ENCODE measurements around the gene FCHSD2.

The FCHSD2 gene

DNA sequence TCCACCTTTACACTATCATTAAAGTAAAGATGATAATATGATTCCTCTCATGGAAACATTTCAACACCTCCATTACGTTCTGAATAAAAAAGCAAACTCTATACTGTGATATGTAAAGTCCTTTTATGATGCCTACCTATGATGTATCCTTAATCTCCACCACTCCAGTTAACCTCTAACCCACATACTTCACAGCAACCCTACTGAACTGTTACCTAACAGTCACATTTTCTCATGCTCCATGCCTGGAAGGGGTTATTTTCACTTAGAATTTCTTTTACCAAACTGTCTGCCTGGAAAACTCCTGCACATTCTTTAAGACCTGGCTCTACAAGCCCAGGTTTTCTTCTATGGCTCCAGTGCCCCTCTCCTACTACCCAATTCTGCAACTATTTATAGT lies 129.1 kb downstream of the FCHSD2 start:
- H3K36me3 Mint-ChIP-seq (ENCODE audit: low read depth) = peaks cover 31% of the 10 kb centered on the region

DNA sequence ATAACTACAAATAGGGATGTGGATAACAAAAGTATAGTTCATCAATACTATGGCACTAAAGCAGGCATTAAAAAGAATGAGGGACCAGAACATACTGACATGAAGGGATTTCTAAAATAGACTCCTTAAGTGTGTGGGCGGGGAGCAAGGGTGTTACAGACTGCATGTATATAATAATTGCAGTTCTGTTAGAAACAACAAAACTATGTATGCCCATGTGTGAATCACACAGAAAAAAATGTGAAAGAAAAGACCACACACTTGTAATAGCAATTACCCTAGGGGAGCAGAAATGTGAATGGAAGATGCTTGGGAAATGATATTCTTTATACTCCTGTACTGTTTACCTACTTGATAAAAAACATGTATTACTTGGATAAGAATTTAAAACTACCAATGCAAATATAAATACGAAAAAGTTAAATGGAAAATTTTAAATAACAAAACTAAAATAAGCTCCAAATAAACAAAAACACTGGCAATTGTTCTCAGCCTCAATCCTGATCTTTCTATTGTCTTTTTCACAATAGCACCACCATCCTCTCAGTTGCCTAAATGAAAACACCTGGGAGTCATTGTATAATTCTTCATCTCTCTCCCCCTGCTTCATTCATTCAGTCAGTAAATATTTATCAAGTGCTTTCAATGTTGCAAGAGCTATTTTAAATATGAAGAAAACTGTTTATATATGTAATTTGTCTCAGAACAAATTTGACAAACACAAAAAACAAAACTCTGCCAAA lies 129.8 kb downstream of the FCHSD2 start:
- Mint-ChIP-seq H3K4me3 (no peak overlapping the region), H3K27me3 (no peaks in the 10 kb centered on the region), H3K4me1 (ENCODE audit: low read depth) (no peaks in the 10 kb centered on the region), H3K36me3 (ENCODE audit: low read depth) (peaks cover 31% of the 10 kb centered on the region), H3K27ac (no peak overlapping the region), H3K9me3 (peaks cover 19% of the 10 kb centered on the region)

More for the DNA sequence above, 129.1 kb downstream of the FCHSD2 start:
- peaks cover 19% of the 10 kb centered on the region for H3K9me3 Mint-ChIP-seq
- no peaks in the 10 kb centered on the region for H3K27me3 Mint-ChIP-seq
- no peak overlapping the region for H3K27ac Mint-ChIP-seq
- no peak overlapping the region for H3K4me3 Mint-ChIP-seq
- peaks cover under 1% of the 10 kb centered on the region for H3K4me1 Mint-ChIP-seq (ENCODE audit: low read depth)

DNA sequence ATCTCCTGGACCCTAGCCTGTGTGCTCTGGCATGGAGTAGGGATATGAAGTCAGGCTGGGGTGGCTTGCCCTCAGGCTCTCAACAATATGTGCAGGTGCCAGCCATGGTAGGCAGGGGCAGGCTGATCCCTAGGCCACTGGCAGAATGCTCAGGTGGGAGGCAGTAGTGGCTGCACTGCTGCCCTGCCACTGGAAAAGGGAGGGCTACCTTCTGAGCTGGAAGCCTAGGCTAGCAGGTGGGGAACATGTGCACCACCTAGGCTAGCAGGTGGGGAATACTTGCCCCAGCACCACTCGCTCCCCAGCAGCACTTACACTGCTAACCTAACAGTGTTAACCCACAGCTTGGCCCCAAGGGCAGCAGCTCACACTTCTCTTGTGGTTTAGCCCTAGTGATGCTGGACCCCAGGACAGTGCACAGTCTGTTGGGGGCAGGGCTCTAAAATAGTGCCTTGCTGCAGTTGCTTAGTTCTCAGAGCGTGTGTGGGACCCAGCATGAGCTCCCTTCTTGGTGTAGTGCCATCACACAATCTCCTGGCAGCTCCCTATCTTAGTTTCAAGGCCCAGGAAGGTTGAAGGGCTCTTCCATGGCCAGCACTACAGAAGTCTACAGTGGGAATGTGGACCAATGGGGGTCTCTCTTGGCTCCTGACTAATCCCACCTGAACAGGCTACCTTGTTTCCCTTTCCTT lies 130.8 kb downstream of the FCHSD2 start:
- Mint-ChIP-seq H3K36me3 (ENCODE audit: low read depth) (peaks cover 36% of the 10 kb centered on the region), H3K27ac (no peak overlapping the region), H3K4me1 (ENCODE audit: low read depth) (peaks cover 5% of the 10 kb centered on the region), H3K4me3 (no peak overlapping the region), H3K27me3 (no peaks in the 10 kb centered on the region), H3K9me3 (peaks cover 19% of the 10 kb centered on the region)

DNA sequence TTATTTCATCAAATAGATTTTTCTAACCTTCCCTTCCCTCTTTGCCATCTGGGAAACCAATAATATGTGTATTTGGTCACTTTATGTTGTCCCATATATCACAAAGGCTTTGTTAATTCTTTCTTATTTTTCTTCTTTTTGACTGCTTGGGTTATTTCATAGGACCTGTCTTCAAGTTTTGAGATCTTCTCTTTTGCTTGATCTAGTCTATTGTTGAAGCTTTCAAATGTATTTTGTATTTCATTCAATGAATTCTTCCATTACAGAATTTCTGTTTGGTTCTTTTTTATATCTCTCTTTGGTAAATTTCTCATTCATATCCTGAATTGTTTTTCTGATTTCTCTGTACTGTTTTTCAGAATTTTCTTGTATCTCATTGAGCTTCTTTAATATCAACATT lies 132.1 kb downstream of the FCHSD2 start:
- Mint-ChIP-seq H3K36me3 (ENCODE audit: low read depth) (peaks cover 43% of the 10 kb centered on the region), H3K27ac (no peak overlapping the region)

DNA sequence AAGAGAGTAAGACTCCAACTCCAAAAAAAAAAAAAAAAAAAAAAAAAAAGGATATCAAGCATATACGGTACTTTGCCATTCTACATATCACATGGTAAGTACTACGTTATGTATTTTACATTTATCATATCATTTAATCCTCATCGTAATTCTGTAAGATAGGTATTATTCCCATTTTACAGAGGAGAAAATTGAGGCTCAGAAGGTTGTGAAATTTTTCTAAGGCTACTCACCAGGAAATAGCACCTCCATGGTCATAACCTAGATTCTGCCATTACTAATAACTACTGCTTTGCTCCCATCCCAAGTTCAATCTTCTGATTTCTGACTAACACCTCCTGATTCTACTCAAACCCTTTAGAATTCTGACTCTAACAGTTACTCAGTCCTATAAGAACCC lies 138.0 kb downstream of the FCHSD2 start:
- H3K27me3 Mint-ChIP-seq = no peaks in the 10 kb centered on the region
- H3K36me3 Mint-ChIP-seq (ENCODE audit: low read depth) = peaks cover 31% of the 10 kb centered on the region
- peaks cover 3% of the 10 kb centered on the region for H3K9me3 Mint-ChIP-seq
- H3K4me1 Mint-ChIP-seq (ENCODE audit: low read depth) = peaks cover 17% of the 10 kb centered on the region
- H3K27ac Mint-ChIP-seq = no peak overlapping the region
- H3K4me3 Mint-ChIP-seq = no peak overlapping the region

More for the DNA sequence above, 132.1 kb downstream of the FCHSD2 start:
- peaks cover 19% of the 10 kb centered on the region for H3K9me3 Mint-ChIP-seq
- H3K4me1 Mint-ChIP-seq (ENCODE audit: low read depth) = peaks cover 10% of the 10 kb centered on the region
- no peaks in the 10 kb centered on the region for H3K27me3 Mint-ChIP-seq
- no peak overlapping the region for H3K4me3 Mint-ChIP-seq

DNA sequence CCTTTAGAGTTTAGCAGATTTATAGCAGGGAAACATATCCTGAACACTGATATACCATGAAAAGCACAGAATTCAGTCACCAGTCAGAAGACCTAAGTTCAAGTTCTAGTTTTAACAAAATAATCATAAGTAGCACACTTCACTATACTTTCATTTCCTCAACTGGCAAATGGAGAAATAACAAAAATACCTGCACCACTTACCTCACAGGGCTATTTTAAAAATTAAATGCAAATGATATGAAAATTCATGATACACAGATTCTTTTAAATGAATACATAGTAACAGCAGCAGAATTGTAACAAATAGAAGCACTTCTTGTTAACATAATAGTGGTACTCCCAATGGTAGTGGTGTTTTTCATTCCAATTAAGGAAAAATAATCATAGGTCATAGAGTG lies 139.0 kb downstream of the FCHSD2 start:
- Mint-ChIP-seq H3K27ac (peak overlapping the region; percentile 31), H3K36me3 (ENCODE audit: low read depth) (peaks cover 30% of the 10 kb centered on the region), H3K4me3 (no peak overlapping the region)

DNA sequence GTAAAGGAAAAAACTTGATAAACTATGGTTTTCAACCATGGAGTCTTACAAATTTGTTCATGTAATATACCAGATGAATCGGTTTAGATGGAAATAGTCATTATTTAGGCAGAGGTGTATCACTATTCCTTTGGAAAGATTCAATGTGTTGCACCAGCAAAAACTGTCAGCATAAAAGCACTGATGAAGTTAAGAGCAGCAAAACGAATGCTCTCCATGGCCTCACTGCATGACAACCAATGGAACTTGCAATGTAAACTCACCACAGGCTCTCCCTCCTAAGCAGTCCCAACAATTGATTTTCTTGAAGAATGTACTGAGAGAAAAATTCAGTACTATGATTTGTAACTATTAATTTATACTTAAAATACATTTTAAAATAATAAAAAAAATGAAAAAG lies 139.9 kb downstream of the FCHSD2 start:
- peaks cover 19% of the 10 kb centered on the region for H3K4me1 Mint-ChIP-seq (ENCODE audit: low read depth)

More for the DNA sequence above, 139.0 kb downstream of the FCHSD2 start:
- peaks cover 17% of the 10 kb centered on the region for H3K4me1 Mint-ChIP-seq (ENCODE audit: low read depth)
- no peaks in the 10 kb centered on the region for H3K27me3 Mint-ChIP-seq
- H3K9me3 Mint-ChIP-seq = no peaks in the 10 kb centered on the region

DNA sequence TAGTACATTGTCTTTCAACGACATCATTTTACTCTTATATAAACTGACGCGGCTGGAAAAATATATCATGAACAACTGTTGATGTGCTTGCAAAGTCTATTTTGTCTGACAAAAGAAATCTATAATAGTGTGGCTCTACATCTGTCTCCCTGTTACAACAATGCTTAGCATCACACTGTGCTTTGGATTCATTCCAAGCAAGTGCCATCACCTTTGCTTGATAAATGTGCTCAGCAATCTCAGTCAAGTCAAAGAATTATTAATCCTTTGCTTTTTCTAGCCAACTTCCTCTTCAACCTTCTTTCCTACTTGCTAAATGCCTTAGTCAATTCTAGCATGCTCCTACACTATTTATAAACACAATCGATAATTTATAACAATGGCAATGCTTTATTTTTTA lies 140.5 kb downstream of the FCHSD2 start:
- peaks cover 24% of the 10 kb centered on the region for H3K4me1 Mint-ChIP-seq (ENCODE audit: low read depth)
- no peak overlapping the region for H3K4me3 Mint-ChIP-seq
- peaks cover 28% of the 10 kb centered on the region for H3K36me3 Mint-ChIP-seq (ENCODE audit: low read depth)
- H3K27ac Mint-ChIP-seq = no peak overlapping the region
- no peaks in the 10 kb centered on the region for H3K27me3 Mint-ChIP-seq
- no peaks in the 10 kb centered on the region for H3K9me3 Mint-ChIP-seq

More for the DNA sequence above, 139.9 kb downstream of the FCHSD2 start:
- peaks cover 30% of the 10 kb centered on the region for H3K36me3 Mint-ChIP-seq (ENCODE audit: low read depth)
- no peaks in the 10 kb centered on the region for H3K27me3 Mint-ChIP-seq
- no peaks in the 10 kb centered on the region for H3K9me3 Mint-ChIP-seq
- no peak overlapping the region for H3K27ac Mint-ChIP-seq
- H3K4me3 Mint-ChIP-seq = no peak overlapping the region

DNA sequence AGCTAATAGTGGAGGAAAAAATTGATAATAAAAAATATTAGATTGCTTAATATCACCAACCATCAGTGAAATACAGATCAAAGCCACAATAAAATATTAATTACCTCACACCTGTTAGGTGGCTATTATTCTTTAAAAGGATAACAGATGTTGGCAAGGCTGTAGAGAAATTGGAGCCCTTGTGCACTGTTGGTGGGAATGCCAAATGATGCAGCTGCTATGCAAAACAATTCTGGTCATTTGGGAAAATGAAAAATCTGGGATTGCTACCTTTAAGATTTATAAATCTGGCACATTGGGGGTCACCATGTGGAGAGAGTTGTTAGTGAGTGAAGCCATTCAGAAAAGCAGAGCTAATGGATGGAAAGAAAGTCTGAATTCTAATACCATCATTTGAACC lies 143.4 kb downstream of the FCHSD2 start:
- Mint-ChIP-seq H3K4me1 (ENCODE audit: low read depth) (peaks cover 8% of the 10 kb centered on the region), H3K27me3 (no peaks in the 10 kb centered on the region), H3K4me3 (no peak overlapping the region), H3K9me3 (no peaks in the 10 kb centered on the region), H3K36me3 (ENCODE audit: low read depth) (peaks cover 18% of the 10 kb centered on the region), H3K27ac (no peak overlapping the region)

DNA sequence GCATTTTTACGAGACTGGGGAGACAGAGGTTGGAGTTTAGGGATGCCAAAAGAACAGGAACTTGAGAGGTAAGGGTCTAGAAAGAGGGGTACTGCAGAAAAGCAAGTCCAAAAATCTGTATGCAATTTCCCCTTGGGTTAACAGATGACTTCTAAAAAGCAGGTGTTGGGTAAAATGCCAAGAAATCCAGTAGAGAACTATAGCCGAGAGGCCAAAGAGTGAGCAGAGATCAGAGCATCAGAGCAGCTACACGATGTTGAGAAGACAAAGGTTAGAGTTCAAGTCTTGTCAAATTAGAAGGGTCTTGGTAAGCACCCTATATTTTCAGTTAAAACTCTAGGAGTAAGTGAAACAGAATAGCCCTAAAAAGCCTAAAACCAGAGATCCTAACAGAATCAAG lies 145.2 kb downstream of the FCHSD2 start:
- H3K27ac Mint-ChIP-seq = no peak overlapping the region
- H3K27me3 Mint-ChIP-seq = no peaks in the 10 kb centered on the region

DNA sequence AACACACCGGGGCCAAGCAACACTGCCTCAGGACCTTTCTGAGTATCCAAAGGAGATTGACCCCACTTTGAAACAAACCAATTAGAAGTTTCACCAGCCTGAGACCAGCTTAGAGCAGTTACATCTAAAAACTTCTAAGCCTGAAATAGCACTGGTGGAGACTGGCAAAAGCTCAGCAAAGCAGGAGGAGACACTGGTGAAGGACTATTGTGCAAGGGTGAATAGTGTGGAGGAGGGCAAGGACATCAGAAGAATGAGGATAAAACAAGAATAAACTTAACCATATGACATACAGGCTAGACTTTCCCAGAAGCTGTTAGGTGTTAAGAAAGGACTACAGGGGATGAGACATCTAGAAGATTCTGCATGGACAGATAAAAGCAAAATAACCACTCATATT lies 152.4 kb downstream of the FCHSD2 start:
- Mint-ChIP-seq H3K27me3 (no peaks in the 10 kb centered on the region), H3K4me3 (no peak overlapping the region), H3K4me1 (ENCODE audit: low read depth) (peaks cover 26% of the 10 kb centered on the region), H3K36me3 (ENCODE audit: low read depth) (peaks cover 24% of the 10 kb centered on the region), H3K9me3 (no peaks in the 10 kb centered on the region), H3K27ac (no peak overlapping the region)

More for the DNA sequence above, 145.2 kb downstream of the FCHSD2 start:
- H3K4me3 Mint-ChIP-seq = no peak overlapping the region
- H3K9me3 Mint-ChIP-seq = no peaks in the 10 kb centered on the region
- H3K36me3 Mint-ChIP-seq (ENCODE audit: low read depth) = peaks cover 13% of the 10 kb centered on the region
- H3K4me1 Mint-ChIP-seq (ENCODE audit: low read depth) = peaks cover 8% of the 10 kb centered on the region

DNA sequence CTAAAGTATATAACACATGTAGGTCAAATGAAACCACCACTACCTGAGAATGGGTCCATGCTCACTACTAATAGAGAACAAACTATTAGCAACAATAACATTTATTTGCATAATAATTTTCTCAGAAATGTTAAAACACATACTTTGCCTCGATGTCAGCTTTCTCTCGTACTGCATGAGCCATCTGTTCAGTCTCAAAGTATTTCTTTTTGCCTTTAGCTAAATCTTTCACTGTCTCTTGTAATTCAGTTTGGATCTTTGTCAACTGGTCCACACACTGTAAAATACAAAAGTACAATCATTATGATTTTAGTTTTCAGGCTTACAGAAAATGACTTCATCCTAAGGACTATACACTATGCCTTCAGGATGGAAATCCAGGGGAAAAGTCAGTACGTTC lies 153.3 kb downstream of the FCHSD2 start:
- no peak overlapping the region for H3K27ac Mint-ChIP-seq
- no peak overlapping the region for H3K4me3 Mint-ChIP-seq
- no peaks in the 10 kb centered on the region for H3K9me3 Mint-ChIP-seq
- H3K36me3 Mint-ChIP-seq (ENCODE audit: low read depth) = peaks cover 20% of the 10 kb centered on the region
- H3K4me1 Mint-ChIP-seq (ENCODE audit: low read depth) = peaks cover 33% of the 10 kb centered on the region
- no peaks in the 10 kb centered on the region for H3K27me3 Mint-ChIP-seq

DNA sequence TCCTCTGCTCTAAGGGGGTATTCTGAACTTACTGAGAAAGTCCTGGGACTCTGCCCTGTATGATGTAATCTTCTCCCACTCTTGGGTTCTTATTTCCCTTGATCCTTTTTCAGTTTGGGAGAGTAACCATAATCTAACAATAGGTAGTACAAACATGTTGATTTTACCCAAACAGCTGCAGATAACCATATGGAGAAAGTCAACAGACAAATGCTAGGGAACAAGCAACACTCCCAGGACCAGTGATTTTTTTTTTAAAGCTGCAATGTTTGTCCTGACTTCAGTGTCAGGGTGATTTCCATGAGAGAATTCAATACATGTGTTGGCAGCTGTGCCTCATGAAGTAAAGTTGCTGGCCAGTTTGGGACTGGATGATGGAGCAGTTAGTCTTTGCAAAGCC lies 156.5 kb downstream of the FCHSD2 start:
- Mint-ChIP-seq H3K4me3 (no peak overlapping the region), H3K27me3 (no peaks in the 10 kb centered on the region), H3K36me3 (ENCODE audit: low read depth) (peaks cover 34% of the 10 kb centered on the region), H3K9me3 (no peaks in the 10 kb centered on the region), H3K4me1 (ENCODE audit: low read depth) (peaks cover 45% of the 10 kb centered on the region), H3K27ac (no peak overlapping the region)

DNA sequence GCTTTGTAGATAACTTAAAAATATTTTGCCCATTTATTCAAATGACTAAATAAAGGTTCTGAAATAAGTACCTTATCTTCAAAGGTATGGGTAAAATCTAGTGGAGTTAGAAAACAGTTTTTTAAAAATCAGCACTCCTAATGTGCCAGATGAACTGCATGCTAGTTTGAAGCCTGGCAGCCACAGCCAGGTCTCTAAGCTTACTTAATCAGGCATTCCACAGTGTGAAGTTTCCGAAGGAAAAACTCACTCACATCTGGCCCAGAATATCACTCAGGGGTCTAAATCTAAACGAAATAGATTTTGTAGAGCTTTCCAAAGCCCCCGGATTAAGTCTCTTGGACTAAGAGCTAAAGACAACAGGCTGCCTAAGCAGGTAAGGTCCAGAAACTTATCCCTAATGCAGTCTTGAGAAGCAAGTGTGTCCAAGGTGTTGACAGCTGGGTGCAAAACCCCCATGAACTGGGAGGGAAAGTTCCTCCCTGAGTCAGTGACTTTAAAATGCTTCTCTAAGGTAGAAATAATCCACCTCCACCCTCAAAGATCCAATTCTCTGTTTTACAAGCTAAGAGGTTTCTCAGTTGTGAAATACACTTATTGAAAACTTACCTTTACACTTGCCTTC lies 157.6 kb downstream of the FCHSD2 start:
- H3K4me1 Mint-ChIP-seq (ENCODE audit: low read depth) = peaks cover 37% of the 10 kb centered on the region
- H3K4me3 Mint-ChIP-seq = no peak overlapping the region
- no peaks in the 10 kb centered on the region for H3K9me3 Mint-ChIP-seq
- H3K27me3 Mint-ChIP-seq = no peaks in the 10 kb centered on the region
- H3K36me3 Mint-ChIP-seq (ENCODE audit: low read depth) = peaks cover 43% of the 10 kb centered on the region
- no peak overlapping the region for H3K27ac Mint-ChIP-seq

DNA sequence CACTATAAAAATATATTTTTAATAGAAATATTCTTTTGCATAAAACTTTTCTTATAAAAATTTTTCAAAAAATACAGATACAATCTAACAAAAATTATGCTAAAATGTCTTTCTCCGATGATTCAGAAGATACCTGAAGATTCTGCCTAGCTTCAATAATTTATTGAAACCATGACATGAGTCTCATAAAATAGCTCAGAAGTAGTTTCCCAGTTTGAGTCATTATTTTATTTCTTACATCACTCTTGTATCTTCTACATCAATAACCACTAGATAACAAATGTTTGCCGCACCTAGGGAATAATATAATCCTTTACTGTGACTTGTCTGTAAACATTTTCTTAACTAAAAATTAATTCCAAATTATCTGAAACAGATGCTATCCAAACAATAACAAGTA lies 158.6 kb downstream of the FCHSD2 start:
- no peak overlapping the region for H3K4me3 Mint-ChIP-seq
- H3K27me3 Mint-ChIP-seq = no peaks in the 10 kb centered on the region
- peaks cover 52% of the 10 kb centered on the region for H3K36me3 Mint-ChIP-seq (ENCODE audit: low read depth)
- H3K9me3 Mint-ChIP-seq = no peaks in the 10 kb centered on the region
- no peak overlapping the region for H3K27ac Mint-ChIP-seq
- H3K4me1 Mint-ChIP-seq (ENCODE audit: low read depth) = peaks cover 37% of the 10 kb centered on the region
